Stomach (tissue), 4 donors: ENCODE data around the gene GARS1.

Source experiments
- CTCF ChIP-seq, 7 experiments: fragments of 450-650 bp in 4 of 7; fragments of 200-600 bp in 3 of 7; sonication (generic) in 3 of 7; IDR thresholded peaks; one replicate each; pipeline ENCODE4 v1.5.1; 2016 to 2019; ENCODE audit warnings: antibody characterized with exemption in 7 of 7, control low read depth in 2 of 7, mild to moderate bottlenecking in 1 of 7
- EP300 ChIP-seq: sonication (generic); formaldehyde crosslinking; IDR thresholded peaks from one replicate; pipeline ENCODE4 v1.6.1; 2017; ENCODE audit warnings: antibody characterized with exemption
- POLR2A ChIP-seq, 4 donors: fragments of 450-650 bp; IDR thresholded peaks; one replicate each; pipeline ENCODE4 v1.6.1; 2016; ENCODE audit warnings: antibody characterized with exemption in 4 of 4, control low read depth in 2 of 4, mild to moderate bottlenecking in 1 of 4, moderate library complexity in 1 of 4
- POLR2AphosphoS5 ChIP-seq, 3 donors: sonication (generic); formaldehyde crosslinking; IDR thresholded peaks; one replicate each; pipeline ENCODE4 v1.6.1; 2016; ENCODE audit warnings: antibody characterized with exemption in 3 of 3

- no peak for TF ChIP-seq EP300
- TF ChIP-seq CTCF (IDR thresholded peaks at IDR 0.05), result no peak
- TF ChIP-seq POLR2A (IDR thresholded peaks at IDR 0.05), result no peak
- no peak for TF ChIP-seq POLR2AphosphoS5 (IDR thresholded peaks at IDR 0.05)
These were observed 64.6 kb downstream of the GARS1 start for GRCh38 chr7:30659312-30659711.
